Measurements from ENCODE around the gene PLCD1.
A peak's percentile ranks its signal among the peaks of the same experiment; 100 is the strongest.

PLCD1 gene

GRCh38 chr3:38016410-38016809, 13.0 kb downstream of the PLCD1 start:
- no peak for DNase-seq

- DNase-seq, result no peak
Observed at GRCh38 chr3:38015984-38016383, 13.5 kb downstream of the PLCD1 start.

- no peak for DNase-seq
Observed at GRCh38 chr3:38015485-38015884, 14.0 kb downstream of the PLCD1 start.

- no peak for DNase-seq
Observed at GRCh38 chr3:38011111-38011510, 18.3 kb downstream of the PLCD1 start.

- no peak for DNase-seq
Observed at GRCh38 chr3:38009807-38010591, 19.4 kb downstream of the PLCD1 start.

- DNase-seq, result no peak
Observed at GRCh38 chr3:38008971-38009580, 20.4 kb downstream of the PLCD1 start.

- DNase-seq, result no peak
Observed at GRCh38 chr3:38008191-38008701, 21.2 kb downstream of the PLCD1 start.

- DNase-seq, result no peak
Observed at GRCh38 chr3:38007754-38008090, 21.7 kb downstream of the PLCD1 start.

GRCh38 chr3:38006445-38006995, 22.9 kb downstream of the PLCD1 start:
- no peak for DNase-seq

GRCh38 chr3:38006031-38006430, 23.4 kb downstream of the PLCD1 start:
- DNase-seq, result no peak

GRCh38 chr3:38005076-38006020, 24.1 kb downstream of the PLCD1 start:
- peak; percentile 88 to 97 for DNase-seq

- DNase-seq, result peak; percentile 75 to 76
Observed at GRCh38 chr3:38004415-38005075, 24.9 kb downstream of the PLCD1 start.

GRCh38 chr3:38003817-38004414, 25.5 kb downstream of the PLCD1 start:
- DNase-seq, result no peak

GRCh38 chr3:38003371-38003816, 26.0 kb downstream of the PLCD1 start:
- DNase-seq, result peak; percentile 56 to 67

- no peak for DNase-seq
Observed at GRCh38 chr3:38002940-38003339, 26.5 kb downstream of the PLCD1 start.

GRCh38 chr3:38002291-38002876, 27.1 kb downstream of the PLCD1 start:
- DNase-seq, result no peak

- no peak for DNase-seq
Observed at GRCh38 chr3:38001456-38002081, 27.9 kb downstream of the PLCD1 start.

- peak in 1 of 2 donors; percentile 49 for DNase-seq
Observed at GRCh38 chr3:38000965-38001455, 28.4 kb downstream of the PLCD1 start.

- no peak for DNase-seq
Observed at GRCh38 chr3:38000242-38000916, 29.1 kb downstream of the PLCD1 start.

- DNase-seq, result no peak
Observed at GRCh38 chr3:37999836-38000235, 29.6 kb downstream of the PLCD1 start.

Measured in hippocampal formation (tissue), 2 donors.